ENCODE data around the gene APPL1.
"Not testable (repeated sequence)": the region's sequence is repeated elsewhere in the genome, so short reads cannot be mapped to it uniquely, and the experiment has no call there.

Gene APPL1

GRCh38 chr3:57292159-57292896 is 64.8 kb downstream of the APPL1 start, which contains the start of gene ASB14:
Gene ASB14 (minus strand): TSS chr3:57292685. CDS start chr3:57292033, 652 bp downstream.
- H3K4me1 ChIP-seq (ENCODE audit: control insufficient read depth in 1 of 2, insufficient read depth in 2 of 2, low read length in 2 of 2), result no peaks in the 10 kb centered on the region
- no peaks in the 10 kb centered on the region for H3K9me3 ChIP-seq (ENCODE audit: control insufficient read depth in 1 of 2, low read length in 2 of 2)
- no peaks in the 10 kb centered on the region for H3K27me3 ChIP-seq (ENCODE audit: control insufficient read depth in 1 of 2, insufficient read depth in 2 of 2, low read length in 2 of 2)
- H3K9ac ChIP-seq (ENCODE audit: low read depth in 1 of 2, low read length in 2 of 2), result no peak within 1 kb of the TSS
- no peaks in the 10 kb centered on the region for H3K36me3 ChIP-seq (ENCODE audit: control insufficient read depth in 1 of 2, insufficient read depth in 2 of 2, low read length in 2 of 2)
- H3K4me3 ChIP-seq (ENCODE audit: low read depth in 1 of 2, low read length in 2 of 2), result no peak within 1 kb of the TSS
- no peak within 1 kb of the TSS for H3K27ac ChIP-seq (ENCODE audit: low read depth, low read length)

DNA sequence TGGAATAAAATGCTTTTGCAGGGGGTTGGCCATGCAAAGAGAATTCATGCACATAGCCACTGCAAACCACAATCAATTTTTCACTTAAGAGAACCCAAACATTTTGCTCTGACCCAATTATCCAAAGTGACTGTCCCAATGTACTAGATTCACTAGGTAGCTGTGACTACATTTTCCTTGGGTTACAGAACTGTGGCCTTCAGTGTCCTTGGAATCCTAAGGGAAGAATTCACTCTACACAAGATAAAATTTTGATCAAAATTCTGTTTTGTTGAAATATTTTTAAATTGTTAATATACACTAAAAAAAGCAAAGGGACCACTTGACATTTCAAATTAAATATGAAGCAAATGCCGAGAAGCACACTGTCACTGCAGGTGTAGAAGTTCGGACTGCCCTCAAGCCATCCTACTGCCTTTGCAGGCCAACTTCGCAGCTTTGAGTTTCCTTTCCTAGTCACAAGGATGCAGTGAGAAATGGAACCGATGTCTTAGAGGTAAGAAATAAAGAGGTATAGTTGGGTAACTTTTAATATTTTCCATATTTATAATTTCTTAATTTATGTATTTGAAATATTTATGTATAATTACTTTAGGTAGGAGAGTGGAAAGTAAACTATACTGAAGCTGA is 65.5 kb downstream of the APPL1 start:
- H3K27ac ChIP-seq (ENCODE audit: low read depth, low read length), result no peak overlapping the region
- no peaks in the 10 kb centered on the region for H3K4me1 ChIP-seq (ENCODE audit: control insufficient read depth in 1 of 2, insufficient read depth in 2 of 2, low read length in 2 of 2)
- H3K36me3 ChIP-seq (ENCODE audit: control insufficient read depth in 1 of 2, insufficient read depth in 2 of 2, low read length in 2 of 2), result no peaks in the 10 kb centered on the region
- no peak overlapping the region for H3K9ac ChIP-seq (ENCODE audit: low read depth in 1 of 2, low read length in 2 of 2)
- H3K4me3 ChIP-seq (ENCODE audit: low read depth in 1 of 2, low read length in 2 of 2), result no peak overlapping the region
- H3K27me3 ChIP-seq (ENCODE audit: control insufficient read depth in 1 of 2, insufficient read depth in 2 of 2, low read length in 2 of 2), result no peaks in the 10 kb centered on the region
- H3K9me3 ChIP-seq (ENCODE audit: control insufficient read depth in 1 of 2, low read length in 2 of 2), result no peaks in the 10 kb centered on the region

DNA sequence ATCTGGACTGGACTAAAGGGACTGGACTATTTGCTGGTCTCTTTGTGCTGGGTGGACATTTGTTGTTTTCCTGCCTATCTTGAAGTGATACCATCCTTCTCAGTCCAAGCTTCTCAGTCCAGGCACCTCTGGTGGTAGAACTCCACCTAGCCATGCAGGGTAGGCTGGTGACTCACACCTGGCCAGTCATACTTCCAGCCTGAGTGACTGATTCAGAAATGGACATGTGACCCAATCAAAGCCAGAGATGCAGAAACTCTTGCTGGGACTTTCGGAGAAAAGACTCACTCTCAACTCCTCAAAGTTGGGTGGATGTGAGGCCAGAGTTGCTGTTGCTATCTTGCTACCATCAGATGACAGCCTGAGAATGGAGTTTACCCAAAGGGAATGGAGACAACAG is 70.5 kb downstream of the APPL1 start:
- no peaks in the 10 kb centered on the region for H3K9me3 ChIP-seq (ENCODE audit: control insufficient read depth in 1 of 2, low read length in 2 of 2)
- H3K36me3 ChIP-seq (ENCODE audit: control insufficient read depth in 1 of 2, insufficient read depth in 2 of 2, low read length in 2 of 2), result no peaks in the 10 kb centered on the region
- H3K9ac ChIP-seq (ENCODE audit: low read depth in 1 of 2, low read length in 2 of 2), result no peak overlapping the region
- no peak overlapping the region for H3K4me3 ChIP-seq (ENCODE audit: low read depth in 1 of 2, low read length in 2 of 2)
- no peaks in the 10 kb centered on the region for H3K27me3 ChIP-seq (ENCODE audit: control insufficient read depth in 1 of 2, insufficient read depth in 2 of 2, low read length in 2 of 2)
- no peak overlapping the region for H3K27ac ChIP-seq (ENCODE audit: low read depth, low read length)
- H3K4me1 ChIP-seq (ENCODE audit: control insufficient read depth in 1 of 2, insufficient read depth in 2 of 2, low read length in 2 of 2), result no peaks in the 10 kb centered on the region

GRCh38 chr3:57303520-57303919 is 76.0 kb downstream of the APPL1 start:
- not testable (repeated sequence) for H3K9me3 ChIP-seq (ENCODE audit: control insufficient read depth in 1 of 2, low read length in 2 of 2); H3K27me3 ChIP-seq (ENCODE audit: control insufficient read depth in 1 of 2, insufficient read depth in 2 of 2, low read length in 2 of 2); H3K4me1 ChIP-seq (ENCODE audit: control insufficient read depth in 1 of 2, insufficient read depth in 2 of 2, low read length in 2 of 2); H3K36me3 ChIP-seq (ENCODE audit: control insufficient read depth in 1 of 2, insufficient read depth in 2 of 2, low read length in 2 of 2); H3K27ac ChIP-seq (ENCODE audit: low read depth, low read length); H3K9ac ChIP-seq (ENCODE audit: low read depth in 1 of 2, low read length in 2 of 2); H3K4me3 ChIP-seq (ENCODE audit: low read depth in 1 of 2, low read length in 2 of 2)

DNA sequence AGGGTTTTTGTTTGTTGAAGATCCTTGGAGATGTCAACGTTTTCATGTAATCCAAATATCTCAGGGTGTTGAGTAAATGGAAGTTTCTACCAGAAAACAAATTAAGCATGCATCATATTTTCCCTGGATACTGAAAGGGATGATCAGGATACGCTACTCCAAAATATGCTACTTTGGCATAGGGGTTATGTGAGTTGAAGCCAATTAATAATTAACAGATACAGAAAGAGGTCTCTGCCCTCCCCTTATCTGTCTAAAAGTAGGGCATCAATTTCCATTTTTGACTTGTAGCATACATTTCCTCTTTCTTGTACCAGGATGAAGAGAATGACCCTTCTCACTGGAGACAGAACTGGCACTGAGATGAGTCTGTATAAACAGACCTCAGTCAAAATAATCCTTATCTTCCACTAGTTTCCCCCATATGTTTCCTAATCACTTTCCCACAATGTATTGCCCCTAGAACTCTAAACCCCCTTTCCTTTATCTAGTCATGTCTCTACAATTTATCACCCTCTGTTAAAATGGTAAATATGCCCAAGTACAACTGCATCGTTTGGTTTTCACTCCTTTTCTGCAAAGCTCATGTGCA is 82.3 kb downstream of the APPL1 start:
- no peak overlapping the region for H3K9ac ChIP-seq (ENCODE audit: low read depth in 1 of 2, low read length in 2 of 2)
- H3K36me3 ChIP-seq (ENCODE audit: control insufficient read depth in 1 of 2, insufficient read depth in 2 of 2, low read length in 2 of 2), result no peaks in the 10 kb centered on the region
- H3K4me1 ChIP-seq (ENCODE audit: control insufficient read depth in 1 of 2, insufficient read depth in 2 of 2, low read length in 2 of 2), result no peaks in the 10 kb centered on the region
- H3K27ac ChIP-seq (ENCODE audit: low read depth, low read length), result no peak overlapping the region
- no peak overlapping the region for H3K4me3 ChIP-seq (ENCODE audit: low read depth in 1 of 2, low read length in 2 of 2)
- H3K9me3 ChIP-seq (ENCODE audit: control insufficient read depth in 1 of 2, low read length in 2 of 2), result no peaks in the 10 kb centered on the region
- H3K27me3 ChIP-seq (ENCODE audit: control insufficient read depth in 1 of 2, insufficient read depth in 2 of 2, low read length in 2 of 2), result no peaks in the 10 kb centered on the region

DNA sequence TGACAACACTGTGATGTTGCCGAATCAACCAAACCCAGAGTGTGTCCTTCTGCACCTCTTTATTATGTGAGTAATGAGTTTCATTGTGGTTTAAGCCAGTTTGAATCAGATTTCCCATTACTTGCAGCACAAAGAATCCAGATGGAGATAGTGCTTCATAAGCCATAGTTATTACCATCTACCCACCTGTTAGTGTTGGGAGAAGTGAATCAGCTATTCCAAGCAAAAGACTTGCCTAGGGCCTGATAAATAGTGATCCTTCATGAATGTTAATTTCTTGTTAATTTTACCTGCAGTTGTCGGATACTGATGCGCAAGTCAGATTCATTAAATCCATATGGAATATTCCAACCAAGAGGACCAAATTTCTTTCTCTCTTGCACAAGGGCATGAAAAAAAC is 86.7 kb downstream of the APPL1 start:
- no peaks in the 10 kb centered on the region for H3K36me3 ChIP-seq (ENCODE audit: control insufficient read depth in 1 of 2, insufficient read depth in 2 of 2, low read length in 2 of 2)
- no peak overlapping the region for H3K27ac ChIP-seq (ENCODE audit: low read depth, low read length)
- no peaks in the 10 kb centered on the region for H3K27me3 ChIP-seq (ENCODE audit: control insufficient read depth in 1 of 2, insufficient read depth in 2 of 2, low read length in 2 of 2)
- no peak overlapping the region for H3K9ac ChIP-seq (ENCODE audit: low read depth in 1 of 2, low read length in 2 of 2)
- no peak overlapping the region for H3K4me3 ChIP-seq (ENCODE audit: low read depth in 1 of 2, low read length in 2 of 2)
- H3K4me1 ChIP-seq (ENCODE audit: control insufficient read depth in 1 of 2, insufficient read depth in 2 of 2, low read length in 2 of 2), result no peaks in the 10 kb centered on the region
- H3K9me3 ChIP-seq (ENCODE audit: control insufficient read depth in 1 of 2, low read length in 2 of 2), result peaks cover 0 to 6% of the 10 kb centered on the region in 2 donors

Measured in duodenal mucosa (tissue), 2 donors.